ENCODE data around the gene ARFGAP2. TPM values are rescaled to one million over a fixed set of nuclear protein-coding genes. Genes with fewer than 3 reads are reported as not detected.
"Not testable (repeated sequence)": the region's sequence is repeated elsewhere in the genome, so short reads cannot be mapped to it uniquely, and the experiment has no call there.

The ARFGAP2 gene
- total RNA-seq, 1 experiment from 2014 or later = 84.4 TPM

- H3K27me3 ChIP-seq (ENCODE audit: control insufficient read depth, insufficient read depth, low read length) = no peaks in the 10 kb centered on the region
- H3K4me3 ChIP-seq (ENCODE audit: insufficient read depth, low read depth, low read length) = no peak overlapping the region
- DNase-seq = no peak
These were observed 25.9 kb upstream of the ARFGAP2 start for GRCh38 chr11:47202576-47202975.

GRCh38 chr11:47201015-47201414 is 24.3 kb upstream of the ARFGAP2 start:
- Histone ChIP-seq H3K36me3 (replicated peaks; ENCODE audit: control insufficient read depth, insufficient read depth, low read length) (no peaks in the 10 kb centered on the region), H3K27me3 (ENCODE audit: control insufficient read depth, insufficient read depth, low read length) (no peaks in the 10 kb centered on the region), H3K4me3 (ENCODE audit: insufficient read depth, low read depth, low read length) (no peak overlapping the region)
- no peak for DNase-seq

More at GRCh38 chr11:47202576-47202975, 25.9 kb upstream of the ARFGAP2 start:
- no peaks in the 10 kb centered on the region for H3K36me3 ChIP-seq (replicated peaks; ENCODE audit: control insufficient read depth, insufficient read depth, low read length)

- not testable (repeated sequence) for DNase-seq; H3K36me3 ChIP-seq (replicated peaks; ENCODE audit: control insufficient read depth, insufficient read depth, low read length); H3K27me3 ChIP-seq (ENCODE audit: control insufficient read depth, insufficient read depth, low read length); H3K4me3 ChIP-seq (ENCODE audit: insufficient read depth, low read depth, low read length)
These were observed 21.5 kb upstream of the ARFGAP2 start for GRCh38 chr11:47198161-47198560.

DNA sequence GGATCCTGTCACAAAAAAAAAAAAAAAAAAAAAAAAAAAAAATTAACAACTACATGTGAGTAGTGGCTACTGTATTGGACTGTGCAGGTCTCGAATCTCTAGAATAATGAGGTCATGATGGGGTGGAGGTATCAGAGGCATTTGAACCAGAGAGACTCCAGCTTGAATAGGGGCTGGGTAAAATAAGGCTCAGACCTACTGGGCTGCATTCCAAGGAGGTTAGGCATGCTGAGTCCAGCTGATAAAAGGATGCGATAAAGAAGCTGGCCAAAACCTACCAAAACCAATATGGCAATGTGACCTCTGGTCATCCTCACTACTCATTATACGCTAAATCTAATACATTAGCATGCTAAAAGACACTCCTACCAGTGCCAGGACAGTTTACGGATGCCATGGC is 15.4 kb upstream of the ARFGAP2 start:
- H3K36me3 ChIP-seq (replicated peaks; ENCODE audit: control insufficient read depth, insufficient read depth, low read length) = no peaks in the 10 kb centered on the region
- DNase-seq = no peak

GRCh38 chr11:47191137-47191536 is 14.5 kb upstream of the ARFGAP2 start:
- not testable (repeated sequence) for DNase-seq; H3K27me3 ChIP-seq (ENCODE audit: control insufficient read depth, insufficient read depth, low read length); H3K36me3 ChIP-seq (replicated peaks; ENCODE audit: control insufficient read depth, insufficient read depth, low read length); H3K4me3 ChIP-seq (ENCODE audit: insufficient read depth, low read depth, low read length)

More for the DNA sequence above, 15.4 kb upstream of the ARFGAP2 start:
- no peak overlapping the region for H3K4me3 ChIP-seq (ENCODE audit: insufficient read depth, low read depth, low read length)
- peaks cover 5% of the 10 kb centered on the region for H3K27me3 ChIP-seq (ENCODE audit: control insufficient read depth, insufficient read depth, low read length)

DNA sequence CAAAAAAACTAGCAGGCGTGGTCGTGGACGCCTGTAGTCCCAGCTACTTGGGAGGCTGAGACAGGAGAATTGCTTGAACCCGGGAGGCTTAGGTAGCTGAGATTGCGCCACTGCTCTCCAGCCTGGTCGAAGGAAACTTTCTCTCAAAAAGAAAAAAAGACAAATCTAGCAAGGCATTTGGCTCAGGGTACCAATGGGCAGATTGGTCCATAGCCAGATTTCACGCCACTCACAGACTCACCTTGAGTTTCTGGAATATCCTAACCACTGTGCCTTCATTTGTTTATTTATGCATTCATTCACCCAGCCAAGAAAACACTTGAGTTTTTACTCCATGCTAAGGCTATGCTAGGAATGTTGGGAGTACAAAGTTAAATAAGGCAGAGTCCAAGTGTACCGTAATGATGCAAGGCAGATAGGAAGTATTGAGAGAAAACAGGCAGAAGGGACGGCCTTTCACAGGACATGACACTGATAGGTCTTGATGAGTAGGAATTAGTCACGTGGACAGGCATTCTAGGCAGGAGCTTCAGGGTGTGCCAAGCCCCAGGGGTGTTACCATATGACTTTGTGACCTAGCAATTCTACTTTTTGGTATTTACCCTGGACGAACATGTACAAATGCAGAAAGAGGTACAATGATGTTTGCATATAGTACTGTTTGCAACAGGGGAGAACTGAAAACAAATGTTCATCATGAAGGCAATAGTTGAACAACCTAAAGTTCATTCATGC is 12.6 kb upstream of the ARFGAP2 start:
- DNase-seq = peak; percentile 7
- H3K36me3 ChIP-seq (replicated peaks; ENCODE audit: control insufficient read depth, insufficient read depth, low read length) = no peaks in the 10 kb centered on the region

GRCh38 chr11:47188259-47188658 is 11.6 kb upstream of the ARFGAP2 start:
- H3K4me3 ChIP-seq (ENCODE audit: insufficient read depth, low read depth, low read length) = no peak overlapping the region
- DNase-seq = peak; percentile 19
- H3K36me3 ChIP-seq (replicated peaks; ENCODE audit: control insufficient read depth, insufficient read depth, low read length) = peaks cover 3% of the 10 kb centered on the region
- H3K27me3 ChIP-seq (ENCODE audit: control insufficient read depth, insufficient read depth, low read length) = peaks cover 7% of the 10 kb centered on the region

More for the DNA sequence above, 12.6 kb upstream of the ARFGAP2 start:
- Histone ChIP-seq H3K27me3 (ENCODE audit: control insufficient read depth, insufficient read depth, low read length) (peaks cover 7% of the 10 kb centered on the region), H3K4me3 (ENCODE audit: insufficient read depth, low read depth, low read length) (no peak overlapping the region)

DNA sequence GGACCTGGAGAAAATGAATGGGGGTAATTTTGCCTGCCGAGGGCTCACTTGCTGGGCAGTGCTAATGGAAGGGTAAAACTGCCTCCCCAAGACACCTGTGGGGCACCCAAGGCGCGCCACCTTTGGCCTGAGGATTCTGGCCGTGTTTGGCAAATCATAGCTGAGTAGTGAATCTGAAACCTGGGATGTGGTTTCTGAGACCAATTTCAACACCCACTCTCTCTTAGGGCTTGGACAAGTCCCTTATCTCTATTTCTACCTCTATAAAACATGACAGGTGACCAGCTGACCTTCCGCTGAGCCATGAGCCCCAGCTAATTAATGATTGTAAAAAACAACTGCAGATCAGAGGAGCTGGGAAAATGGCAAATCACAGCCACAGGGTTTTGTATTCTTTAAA is 11.0 kb upstream of the ARFGAP2 start:
- peak; percentile 40 for DNase-seq
- Histone ChIP-seq H3K4me3 (ENCODE audit: insufficient read depth, low read depth, low read length) (peak overlapping the region; percentile 79), H3K36me3 (replicated peaks; ENCODE audit: control insufficient read depth, insufficient read depth, low read length) (peaks cover 3% of the 10 kb centered on the region), H3K27me3 (ENCODE audit: control insufficient read depth, insufficient read depth, low read length) (peaks cover 7% of the 10 kb centered on the region)

- Histone ChIP-seq H3K4me3 (ENCODE audit: insufficient read depth, low read depth, low read length) (peak overlapping the region; percentile 79), H3K36me3 (replicated peaks; ENCODE audit: control insufficient read depth, insufficient read depth, low read length) (peaks cover 4% of the 10 kb centered on the region)
- DNase-seq = peak; percentile 85
These were observed 10.3 kb upstream of the ARFGAP2 start for GRCh38 chr11:47186700-47187695.

DNA sequence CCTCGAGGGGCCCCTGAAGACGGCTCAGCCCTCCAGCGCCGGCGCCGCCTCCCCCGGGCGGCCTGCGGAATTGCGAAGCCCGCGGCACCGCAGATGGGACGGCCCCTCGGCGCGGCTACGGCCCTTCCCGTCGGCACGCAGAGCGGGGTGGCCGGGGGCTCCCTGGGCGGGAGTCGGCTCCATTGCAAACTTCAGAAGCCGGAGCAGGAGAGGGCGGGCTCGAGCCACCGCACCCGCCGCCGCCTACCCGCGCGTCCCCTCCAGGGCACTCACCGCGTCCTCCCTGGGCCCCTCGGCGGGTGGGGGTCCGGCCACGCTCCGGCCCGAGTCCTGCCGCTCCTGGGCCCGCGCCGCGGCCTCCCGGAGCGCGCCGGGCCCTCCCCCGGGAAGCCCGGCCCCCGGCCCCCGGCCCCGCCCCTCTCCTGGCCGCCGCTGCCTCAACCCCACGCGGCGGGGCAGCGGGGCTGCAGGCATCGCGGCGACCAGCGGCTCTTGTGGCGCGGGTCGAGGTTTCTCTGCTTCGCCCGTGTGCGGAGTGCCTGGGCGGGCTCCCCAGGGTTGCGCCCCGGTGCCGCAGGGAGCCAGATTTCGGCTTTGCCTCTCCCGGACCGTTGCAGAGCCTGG is 9.5 kb upstream of the ARFGAP2 start, which contains the start of gene PACSIN3:
Gene PACSIN3 (minus strand): TSS at position 359 of the 624 bp plus-strand sequence. CDS start 3,707 bp downstream, outside the sequence.
- Histone ChIP-seq H3K36me3 (replicated peaks; ENCODE audit: control insufficient read depth, insufficient read depth, low read length) (peaks cover 4% of the 10 kb centered on the region), H3K27me3 (ENCODE audit: control insufficient read depth, insufficient read depth, low read length) (peaks cover 7% of the 10 kb centered on the region), H3K4me3 (ENCODE audit: insufficient read depth, low read depth, low read length) (peak within 1 kb of the TSS; percentile 79)
- peak; percentile 92 for DNase-seq

More at GRCh38 chr11:47186700-47187695, 10.3 kb upstream of the ARFGAP2 start:
- H3K27me3 ChIP-seq (ENCODE audit: control insufficient read depth, insufficient read depth, low read length) = peaks cover 7% of the 10 kb centered on the region

DNA sequence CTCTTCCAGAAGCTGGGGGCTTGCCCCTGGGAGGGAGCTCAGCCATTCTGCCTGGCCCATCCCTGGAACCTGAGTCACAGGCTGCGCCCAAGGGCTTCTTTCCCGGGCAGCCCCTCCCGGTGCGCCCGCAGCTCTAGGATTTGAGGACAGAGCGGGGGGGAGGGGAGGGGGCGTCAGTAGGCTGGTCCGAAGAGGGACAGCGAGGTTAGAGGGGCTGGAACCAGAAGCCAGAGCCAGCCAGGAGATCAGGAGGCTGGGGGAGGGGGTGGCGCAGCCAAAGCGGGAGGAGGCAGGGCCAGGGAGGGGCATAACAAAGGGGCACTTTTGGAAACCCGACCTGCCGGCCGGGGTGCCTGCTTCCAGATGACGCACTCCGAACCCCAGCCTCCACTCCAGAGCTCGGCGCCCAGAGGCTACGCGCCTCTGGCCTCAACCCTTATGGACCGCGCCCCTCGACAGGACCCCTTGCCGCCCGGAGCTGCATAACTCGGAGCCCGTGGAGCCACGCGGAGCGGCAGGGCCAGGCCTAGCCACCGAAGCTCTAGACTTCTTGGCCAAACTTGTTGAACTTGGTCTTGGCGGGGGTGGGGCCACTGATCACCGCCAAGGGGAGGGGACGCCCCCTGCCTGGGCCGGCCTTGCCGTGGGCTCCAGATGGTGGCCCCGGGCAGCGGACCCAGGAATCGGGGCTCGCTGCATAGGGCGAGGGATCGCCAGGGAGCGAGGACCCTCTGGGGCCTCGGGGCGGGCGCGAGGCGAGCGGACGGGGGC is 8.8 kb upstream of the ARFGAP2 start:
- H3K27me3 ChIP-seq (ENCODE audit: control insufficient read depth, insufficient read depth, low read length) = peaks cover 7% of the 10 kb centered on the region
- DNase-seq = peak; percentile 97
- peak overlapping the region; percentile 79 for H3K4me3 ChIP-seq (ENCODE audit: insufficient read depth, low read depth, low read length)
- H3K36me3 ChIP-seq (replicated peaks; ENCODE audit: control insufficient read depth, insufficient read depth, low read length) = peaks cover 4% of the 10 kb centered on the region

- Histone ChIP-seq H3K27me3 (ENCODE audit: control insufficient read depth, insufficient read depth, low read length) (peaks cover 7% of the 10 kb centered on the region), H3K4me3 (ENCODE audit: insufficient read depth, low read depth, low read length) (peak overlapping the region; percentile 79), H3K36me3 (replicated peaks; ENCODE audit: control insufficient read depth, insufficient read depth, low read length) (peaks cover 6% of the 10 kb centered on the region)
- DNase-seq = peak; percentile 74
These were observed 8.1 kb upstream of the ARFGAP2 start for GRCh38 chr11:47184711-47185304.

DNA sequence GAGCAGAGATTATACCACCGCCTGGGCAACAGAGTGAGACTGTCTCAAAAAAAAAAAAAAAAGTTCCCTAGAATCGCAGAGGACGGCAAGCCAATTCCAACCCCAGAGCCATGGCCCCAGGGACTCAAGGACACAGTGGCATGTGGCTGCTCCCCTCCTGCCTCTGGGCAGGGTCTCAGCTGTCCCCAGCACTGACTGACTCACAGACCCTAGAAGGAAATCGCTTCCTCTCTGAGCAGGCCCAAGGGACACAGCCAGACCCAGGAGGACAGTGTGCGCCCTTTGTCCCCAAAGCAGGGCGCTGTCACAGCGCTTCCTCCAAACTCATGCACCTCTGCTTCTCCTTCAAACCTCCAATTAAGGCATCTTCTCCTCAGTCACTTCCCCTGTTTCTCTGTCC is 7.3 kb upstream of the ARFGAP2 start:
- H3K4me3 ChIP-seq (ENCODE audit: insufficient read depth, low read depth, low read length) = no peak overlapping the region
- no peak for DNase-seq
- peaks cover 7% of the 10 kb centered on the region for H3K27me3 ChIP-seq (ENCODE audit: control insufficient read depth, insufficient read depth, low read length)
- H3K36me3 ChIP-seq (replicated peaks; ENCODE audit: control insufficient read depth, insufficient read depth, low read length) = peaks cover 13% of the 10 kb centered on the region
